ENCODE measurements around the gene ADD3.

- TF ChIP-seq CTCF (IDR thresholded peaks at IDR 0.05) (no peak), POLR2A (IDR thresholded peaks at IDR 0.05) (no peak)
Measured at GRCh38 chr10:110123594-110123993, 115.8 kb downstream of the ADD3 start.

All from Peyer's patch (tissue), 4 donors.